K562 (cell line): ENCODE data around the gene LATS2. TPM values are rescaled to one million over a fixed set of nuclear protein-coding genes. Genes with fewer than 3 reads are reported as not detected.

Source experiments
- BCOR ChIP-seq: fragments of 450-650 bp; IDR thresholded peaks from 2 replicates; pipeline ENCODE4 v1.6.1; 2016
- HEY1 ChIP-seq: fragments of 250-450 bp; sonication (Bioruptor Pico); IDR thresholded peaks from 2 replicates; pipeline ENCODE4 v1.5.0; 2020; ENCODE audit warnings: mild to moderate bottlenecking, moderate library complexity, borderline replicate concordance
- NR4A1 ChIP-seq, 2 experiments: fragments of 250-450 bp in 1 of 2; fragments of 450-650 bp in 1 of 2; sonication (Bioruptor Pico) in 1 of 2; IDR thresholded peaks; 2 replicates each; pipeline versions ENCODE4 v1.4.0 to v1.6.1; 2016 to 2020; ENCODE audit warnings: mild to moderate bottlenecking in 2 of 2, missing compliant biosample characterization in 1 of 2, missing genetic modification characterization in 1 of 2, moderate library complexity in 1 of 2
- PML ChIP-seq: IDR thresholded peaks from 2 replicates; pipeline ENCODE4 v1.6.1; 2012; ENCODE audit warnings: low read length, inconsistent platforms
- PRMT5 ChIP-seq: sonication (generic); formaldehyde crosslinking; IDR thresholded peaks from 2 replicates; pipeline ENCODE4 v1.5.0; 2020; ENCODE audit warnings: missing genetic modification reagents
- SMARCB1 ChIP-seq: IDR thresholded peaks from 2 replicates; pipeline ENCODE4 v1.6.1; 2011; ENCODE audit warnings: improper control_type of control experiment, low read depth; ENCODE audit not compliant: insufficient read length
- SRSF9 ChIP-seq: fragments of 200-400 bp; formaldehyde crosslinking; IDR thresholded peaks from 2 replicates; pipeline ENCODE4 v1.6.1; 2017; ENCODE audit warnings: low read depth, low read length, borderline replicate concordance
- TAF1 ChIP-seq: IDR thresholded peaks from 2 replicates; pipeline ENCODE4 v1.6.1; 2011; ENCODE audit warnings: mild to moderate bottlenecking, low read length, moderate library complexity; ENCODE audit not compliant: insufficient read depth, control insufficient read depth, severe bottlenecking; ENCODE audit errors: extremely low read depth
- ZNF76 ChIP-seq: fragments of 250-450 bp; sonication (Bioruptor Pico); IDR thresholded peaks from 2 replicates; pipeline ENCODE4 v1.4.0; 2020; ENCODE audit warnings: mild to moderate bottlenecking, moderate library complexity, borderline replicate concordance
- polyA plus RNA-seq, 8 experiments: library from polyadenylated mRNA; depleted of rRNA in 4 of 8; stranded (reverse) in 5 of 8; unstranded in 3 of 8; fragments of >200 nt; fragmentation: Nextera tagmentation in 2 of 8; fragmentation: Illumina TruSeq in 1 of 8; extraction: Ambion mirVana in 2 of 8; extraction: Trizol in 1 of 8; gene quantifications; 2 replicates each; pipeline versions ENCODE4 v1.2.1 to v1.2.3, GENCODE V29; 2011 to 2014; ENCODE audit warnings: inconsistent platforms in 1 of 8, missing spikeins in 1 of 8
- total RNA-seq, 7 experiments: library from RNA; depleted of rRNA in 6 of 7; stranded (reverse); fragments of >200 nt in 6 of 7; fragmentation: Illumina TruSeq in 2 of 7; extraction: Trizol in 2 of 7; gene quantifications; 2 replicates each; pipeline versions ENCODE4 v1.2.1 to v1.2.3, GENCODE V29; 2011 to 2021; ENCODE audit warnings: low replicate concordance in 1 of 7
- TF ChIP-seq, protein P1 (sequence below): fragments of 450-650 bp; IDR thresholded peaks from 2 replicates; pipeline ENCODE4 v1.6.1; 2016; ENCODE audit warnings: low read depth
- TF ChIP-seq, protein P2 (sequence below): sonication (generic); formaldehyde crosslinking; IDR thresholded peaks from 2 replicates; pipeline ENCODE4 v1.8.1; 2023; ENCODE audit warnings: mild to moderate bottlenecking, missing genetic modification reagents
- TF ChIP-seq, protein P3 (sequence below): fragments of 450-650 bp; IDR thresholded peaks from 2 replicates; pipeline ENCODE4 v1.6.1; 2017; ENCODE audit warnings: antibody characterized with exemption, mild to moderate bottlenecking

LATS2 gene
- total and polyA plus RNA-seq, 9 of the 15 experiments (the other 6 are each of a cell fraction or from before 2014, with no cell fraction given) = 0.18 to 3.7 (median 0.76) TPM

DNA sequence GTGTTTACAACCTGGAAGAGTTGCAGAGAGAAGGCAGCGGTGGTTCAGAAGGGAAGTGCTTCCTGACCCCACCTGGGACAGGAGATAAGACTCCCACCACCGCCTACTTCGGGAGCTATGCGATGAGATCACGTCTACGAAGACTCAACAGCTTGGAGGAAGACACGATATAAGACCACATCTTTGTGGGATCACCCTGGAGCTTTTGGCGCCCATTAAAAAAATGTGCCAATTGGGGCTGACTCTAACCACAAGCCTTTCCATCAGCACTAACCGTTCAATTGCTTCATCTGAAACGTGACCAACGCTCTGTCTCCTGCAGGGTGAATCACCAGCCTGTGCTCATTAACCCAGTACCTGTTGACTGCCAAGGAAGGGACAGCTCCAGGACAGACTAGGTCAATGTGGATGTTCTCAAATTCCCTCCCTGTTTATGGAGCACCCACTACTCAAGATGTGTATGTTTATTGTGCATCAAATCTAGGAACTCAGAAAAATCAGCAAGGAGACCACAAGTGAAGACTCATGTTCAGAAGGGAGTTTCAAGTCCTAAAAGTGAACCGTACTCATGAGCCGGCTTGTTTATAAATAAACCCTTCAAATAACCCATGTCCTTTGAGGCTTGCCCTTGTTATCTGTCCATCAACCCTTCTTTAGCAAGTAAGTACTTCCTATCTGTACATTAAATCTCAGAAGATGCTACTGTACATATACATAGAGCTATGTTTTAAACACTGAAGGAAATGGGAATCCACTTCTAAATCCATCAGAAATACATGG lies 67.5 kb downstream of the LATS2 start (continued):
- TF ChIP-seq, protein P1, sequence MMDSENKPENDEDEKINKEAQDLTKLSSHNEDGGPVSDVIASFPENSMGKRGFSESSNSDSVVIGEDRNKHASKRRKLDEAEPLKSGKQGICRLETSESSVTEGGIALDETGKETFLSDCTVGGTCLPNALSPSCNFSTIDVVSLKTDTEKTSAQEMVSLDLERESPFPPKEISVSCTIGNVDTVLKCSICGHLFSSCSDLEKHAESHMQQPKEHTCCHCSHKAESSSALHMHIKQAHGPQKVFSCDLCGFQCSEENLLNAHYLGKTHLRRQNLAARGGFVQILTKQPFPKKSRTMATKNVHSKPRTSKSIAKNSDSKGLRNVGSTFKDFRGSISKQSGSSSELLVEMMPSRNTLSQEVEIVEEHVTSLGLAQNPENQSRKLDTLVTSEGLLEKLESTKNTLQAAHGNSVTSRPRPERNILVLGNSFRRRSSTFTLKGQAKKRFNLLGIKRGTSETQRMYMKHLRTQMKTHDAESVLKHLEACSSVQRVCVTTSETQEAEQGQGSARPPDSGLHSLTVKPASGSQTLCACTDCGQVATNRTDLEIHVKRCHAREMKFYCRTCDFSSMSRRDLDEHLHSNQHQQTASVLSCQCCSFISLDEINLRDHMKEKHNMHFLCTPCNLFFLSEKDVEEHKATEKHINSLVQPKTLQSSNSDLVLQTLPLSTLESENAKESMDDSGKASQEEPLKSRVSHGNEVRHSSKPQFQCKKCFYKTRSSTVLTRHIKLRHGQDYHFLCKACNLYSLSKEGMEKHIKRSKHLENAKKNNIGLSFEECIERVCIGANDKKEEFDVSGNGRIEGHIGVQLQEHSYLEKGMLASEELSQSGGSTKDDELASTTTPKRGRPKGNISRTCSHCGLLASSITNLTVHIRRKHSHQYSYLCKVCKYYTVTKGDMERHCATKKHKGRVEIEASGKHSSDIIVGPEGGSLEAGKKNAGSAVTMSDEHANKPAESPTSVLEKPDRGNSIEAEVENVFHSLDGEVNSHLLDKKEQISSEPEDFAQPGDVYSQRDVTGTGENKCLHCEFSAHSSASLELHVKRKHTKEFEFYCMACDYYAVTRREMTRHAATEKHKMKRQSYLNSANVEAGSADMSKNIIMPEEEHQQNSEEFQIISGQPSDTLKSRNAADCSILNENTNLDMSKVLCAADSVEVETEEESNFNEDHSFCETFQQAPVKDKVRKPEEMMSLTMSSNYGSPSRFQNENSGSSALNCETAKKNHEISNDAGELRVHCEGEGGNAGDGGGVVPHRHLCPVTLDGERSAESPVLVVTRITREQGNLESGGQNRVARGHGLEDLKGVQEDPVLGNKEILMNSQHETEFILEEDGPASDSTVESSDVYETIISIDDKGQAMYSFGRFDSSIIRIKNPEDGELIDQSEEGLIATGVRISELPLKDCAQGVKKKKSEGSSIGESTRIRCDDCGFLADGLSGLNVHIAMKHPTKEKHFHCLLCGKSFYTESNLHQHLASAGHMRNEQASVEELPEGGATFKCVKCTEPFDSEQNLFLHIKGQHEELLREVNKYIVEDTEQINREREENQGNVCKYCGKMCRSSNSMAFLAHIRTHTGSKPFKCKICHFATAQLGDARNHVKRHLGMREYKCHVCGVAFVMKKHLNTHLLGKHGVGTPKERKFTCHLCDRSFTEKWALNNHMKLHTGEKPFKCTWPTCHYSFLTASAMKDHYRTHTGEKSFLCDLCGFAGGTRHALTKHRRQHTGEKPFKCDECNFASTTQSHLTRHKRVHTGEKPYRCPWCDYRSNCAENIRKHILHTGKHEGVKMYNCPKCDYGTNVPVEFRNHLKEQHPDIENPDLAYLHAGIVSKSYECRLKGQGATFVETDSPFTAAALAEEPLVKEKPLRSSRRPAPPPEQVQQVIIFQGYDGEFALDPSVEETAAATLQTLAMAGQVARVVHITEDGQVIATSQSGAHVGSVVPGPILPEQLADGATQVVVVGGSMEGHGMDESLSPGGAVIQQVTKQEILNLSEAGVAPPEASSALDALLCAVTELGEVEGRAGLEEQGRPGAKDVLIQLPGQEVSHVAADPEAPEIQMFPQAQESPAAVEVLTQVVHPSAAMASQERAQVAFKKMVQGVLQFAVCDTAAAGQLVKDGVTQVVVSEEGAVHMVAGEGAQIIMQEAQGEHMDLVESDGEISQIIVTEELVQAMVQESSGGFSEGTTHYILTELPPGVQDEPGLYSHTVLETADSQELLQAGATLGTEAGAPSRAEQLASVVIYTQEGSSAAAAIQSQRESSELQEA = no peak
- TF ChIP-seq NR4A1 (CRISPR knock-in tag; IDR thresholded peaks at IDR 0.05) (no peak), NR4A1 (tag; IDR thresholded peaks at IDR 0.05) (no peak), SMARCB1 (no peak), SRSF9 (no peak), ZNF76 (CRISPR knock-in tag) (no peak), PRMT5 (CRISPR knock-in tag) (no peak), HEY1 (CRISPR knock-in tag) (no peak), BCOR (0 out of 2 replicates have a peak, but pooled peaks have one; percentile 27), TAF1 (no peak), PML (peak; percentile 48; the same call in 1 of the 2 replicates)
- TF ChIP-seq, protein P2, sequence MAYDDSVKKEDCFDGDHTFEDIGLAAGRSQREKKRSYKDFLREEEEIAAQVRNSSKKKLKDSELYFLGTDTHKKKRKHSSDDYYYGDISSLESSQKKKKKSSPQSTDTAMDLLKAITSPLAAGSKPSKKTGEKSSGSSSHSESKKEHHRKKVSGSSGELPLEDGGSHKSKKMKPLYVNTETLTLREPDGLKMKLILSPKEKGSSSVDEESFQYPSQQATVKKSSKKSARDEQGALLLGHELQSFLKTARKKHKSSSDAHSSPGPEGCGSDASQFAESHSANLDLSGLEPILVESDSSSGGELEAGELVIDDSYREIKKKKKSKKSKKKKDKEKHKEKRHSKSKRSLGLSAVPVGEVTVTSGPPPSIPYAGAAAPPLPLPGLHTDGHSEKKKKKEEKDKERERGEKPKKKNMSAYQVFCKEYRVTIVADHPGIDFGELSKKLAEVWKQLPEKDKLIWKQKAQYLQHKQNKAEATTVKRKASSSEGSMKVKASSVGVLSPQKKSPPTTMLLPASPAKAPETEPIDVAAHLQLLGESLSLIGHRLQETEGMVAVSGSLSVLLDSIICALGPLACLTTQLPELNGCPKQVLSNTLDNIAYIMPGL (CRISPR knock-in tag) = no peak
- TF ChIP-seq, protein P3, sequence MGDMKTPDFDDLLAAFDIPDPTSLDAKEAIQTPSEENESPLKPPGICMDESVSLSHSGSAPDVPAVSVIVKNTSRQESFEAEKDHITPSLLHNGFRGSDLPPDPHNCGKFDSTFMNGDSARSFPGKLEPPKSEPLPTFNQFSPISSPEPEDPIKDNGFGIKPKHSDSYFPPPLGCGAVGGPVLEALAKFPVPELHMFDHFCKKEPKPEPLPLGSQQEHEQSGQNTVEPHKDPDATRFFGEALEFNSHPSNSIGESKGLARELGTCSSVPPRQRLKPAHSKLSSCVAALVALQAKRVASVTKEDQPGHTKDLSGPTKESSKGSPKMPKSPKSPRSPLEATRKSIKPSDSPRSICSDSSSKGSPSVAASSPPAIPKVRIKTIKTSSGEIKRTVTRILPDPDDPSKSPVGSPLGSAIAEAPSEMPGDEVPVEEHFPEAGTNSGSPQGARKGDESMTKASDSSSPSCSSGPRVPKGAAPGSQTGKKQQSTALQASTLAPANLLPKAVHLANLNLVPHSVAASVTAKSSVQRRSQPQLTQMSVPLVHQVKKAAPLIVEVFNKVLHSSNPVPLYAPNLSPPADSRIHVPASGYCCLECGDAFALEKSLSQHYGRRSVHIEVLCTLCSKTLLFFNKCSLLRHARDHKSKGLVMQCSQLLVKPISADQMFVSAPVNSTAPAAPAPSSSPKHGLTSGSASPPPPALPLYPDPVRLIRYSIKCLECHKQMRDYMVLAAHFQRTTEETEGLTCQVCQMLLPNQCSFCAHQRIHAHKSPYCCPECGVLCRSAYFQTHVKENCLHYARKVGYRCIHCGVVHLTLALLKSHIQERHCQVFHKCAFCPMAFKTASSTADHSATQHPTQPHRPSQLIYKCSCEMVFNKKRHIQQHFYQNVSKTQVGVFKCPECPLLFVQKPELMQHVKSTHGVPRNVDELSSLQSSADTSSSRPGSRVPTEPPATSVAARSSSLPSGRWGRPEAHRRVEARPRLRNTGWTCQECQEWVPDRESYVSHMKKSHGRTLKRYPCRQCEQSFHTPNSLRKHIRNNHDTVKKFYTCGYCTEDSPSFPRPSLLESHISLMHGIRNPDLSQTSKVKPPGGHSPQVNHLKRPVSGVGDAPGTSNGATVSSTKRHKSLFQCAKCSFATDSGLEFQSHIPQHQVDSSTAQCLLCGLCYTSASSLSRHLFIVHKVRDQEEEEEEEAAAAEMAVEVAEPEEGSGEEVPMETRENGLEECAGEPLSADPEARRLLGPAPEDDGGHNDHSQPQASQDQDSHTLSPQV = no peak
